HL-60 (cell line): Measurements from ENCODE around the gene SLC11A2.

ENCODE experiments used
- DNase-seq, 2 experiments: peaks; one replicate each; pipeline ENCODE4 v3.0.0-alpha.2; 2010 to 2020; ENCODE audit warnings: low read depth in 1 of 2, low spot score in 1 of 2
- H3K27ac ChIP-seq: fragments of 250-450 bp; sonication (Bioruptor Pico); replicated peaks from 2 replicates; pipeline ENCODE4 v1.5.1; 2020; ENCODE audit warnings: mild to moderate bottlenecking, moderate library complexity
- H3K27me3 ChIP-seq: fragments of 250-450 bp; sonication (Bioruptor Pico); 2 replicates; pipeline ENCODE4 v1.5.1; 2021; ENCODE audit warnings: mild to moderate bottlenecking, moderate library complexity; ENCODE audit not compliant: insufficient read depth, poor library complexity, severe bottlenecking
- H3K4me3 ChIP-seq: replicated peaks from 2 replicates; pipeline ENCODE4 v1.5.1; 2011; ENCODE audit warnings: mild to moderate bottlenecking, control low read depth, low read length; ENCODE audit not compliant: insufficient read depth
- GABPA ChIP-seq: IDR thresholded peaks from 2 replicates; pipeline ENCODE4 v1.6.1; 2012; ENCODE audit warnings: low read depth
- POLR2AphosphoS5 ChIP-seq: IDR thresholded peaks from 2 replicates; pipeline ENCODE4 v1.6.1; 2012; ENCODE audit warnings: low read depth
- SPI1 ChIP-seq: IDR thresholded peaks from 2 replicates; pipeline ENCODE4 v1.6.1; 2012; ENCODE audit warnings: low read depth, mild to moderate bottlenecking, borderline replicate concordance
- TF ChIP-seq, protein P1 (sequence below): IDR thresholded peaks from one replicate; pipeline ENCODE4 v1.5.1; 2011; ENCODE audit warnings: low read length, control low read depth, inconsistent platforms; ENCODE audit not compliant: insufficient read depth
- TF ChIP-seq, protein P2 (sequence below): IDR thresholded peaks from 2 replicates; pipeline ENCODE4 v1.6.1; 2012; ENCODE audit warnings: low read depth; ENCODE audit not compliant: insufficient replicate concordance

Gene SLC11A2

DNA sequence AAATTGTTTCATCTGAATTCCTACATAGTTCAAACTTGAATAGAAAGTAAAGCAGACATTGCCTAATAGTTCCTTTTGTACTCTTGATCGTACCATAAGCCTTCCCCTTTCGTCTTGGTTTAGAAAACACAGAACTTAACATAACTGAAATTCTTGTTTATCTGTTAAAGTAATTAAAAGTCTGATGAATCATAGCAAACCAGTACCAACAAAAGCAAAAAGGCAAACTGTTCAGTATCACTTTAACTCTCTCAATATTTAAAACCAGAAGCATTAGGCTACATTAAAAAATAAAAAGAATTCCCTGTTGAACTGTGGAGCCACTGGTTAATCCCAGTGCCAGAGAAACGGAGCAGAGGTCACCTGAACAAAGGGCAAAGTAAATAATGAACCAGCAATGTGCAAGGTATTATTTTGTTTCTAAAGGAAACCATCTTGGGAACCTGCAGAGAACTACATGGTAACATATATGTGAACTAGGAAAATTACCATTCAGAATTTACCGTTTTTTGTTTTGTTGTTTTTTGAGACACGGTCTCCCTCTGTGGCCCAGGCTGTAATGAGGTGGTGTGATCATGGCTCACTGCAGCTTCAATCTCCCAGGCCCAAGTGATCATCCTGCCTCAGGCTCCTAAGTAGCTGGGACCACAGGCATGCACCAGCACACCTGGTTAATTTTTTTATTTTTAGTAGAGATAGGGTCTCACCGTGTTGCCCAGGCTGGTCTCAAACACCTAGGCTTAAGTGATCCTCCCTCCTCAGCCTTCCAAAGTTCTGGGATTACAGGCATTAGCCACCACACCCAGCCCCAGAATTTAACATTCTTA, 91.0 kb downstream of the SLC11A2 start:
- peak overlapping the region; percentile 49 for H3K27ac ChIP-seq
- H3K4me3 ChIP-seq, result no peak overlapping the region
- H3K27me3 ChIP-seq, result no peaks in the 10 kb centered on the region
- TF ChIP-seq GABPA (no peak), SPI1 (peak; percentile 40; the same call in 1 of the 2 replicates), POLR2AphosphoS5 (no peak)
- TF ChIP-seq, protein P1, sequence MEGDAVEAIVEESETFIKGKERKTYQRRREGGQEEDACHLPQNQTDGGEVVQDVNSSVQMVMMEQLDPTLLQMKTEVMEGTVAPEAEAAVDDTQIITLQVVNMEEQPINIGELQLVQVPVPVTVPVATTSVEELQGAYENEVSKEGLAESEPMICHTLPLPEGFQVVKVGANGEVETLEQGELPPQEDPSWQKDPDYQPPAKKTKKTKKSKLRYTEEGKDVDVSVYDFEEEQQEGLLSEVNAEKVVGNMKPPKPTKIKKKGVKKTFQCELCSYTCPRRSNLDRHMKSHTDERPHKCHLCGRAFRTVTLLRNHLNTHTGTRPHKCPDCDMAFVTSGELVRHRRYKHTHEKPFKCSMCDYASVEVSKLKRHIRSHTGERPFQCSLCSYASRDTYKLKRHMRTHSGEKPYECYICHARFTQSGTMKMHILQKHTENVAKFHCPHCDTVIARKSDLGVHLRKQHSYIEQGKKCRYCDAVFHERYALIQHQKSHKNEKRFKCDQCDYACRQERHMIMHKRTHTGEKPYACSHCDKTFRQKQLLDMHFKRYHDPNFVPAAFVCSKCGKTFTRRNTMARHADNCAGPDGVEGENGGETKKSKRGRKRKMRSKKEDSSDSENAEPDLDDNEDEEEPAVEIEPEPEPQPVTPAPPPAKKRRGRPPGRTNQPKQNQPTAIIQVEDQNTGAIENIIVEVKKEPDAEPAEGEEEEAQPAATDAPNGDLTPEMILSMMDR, result no peak
- TF ChIP-seq, protein P2, sequence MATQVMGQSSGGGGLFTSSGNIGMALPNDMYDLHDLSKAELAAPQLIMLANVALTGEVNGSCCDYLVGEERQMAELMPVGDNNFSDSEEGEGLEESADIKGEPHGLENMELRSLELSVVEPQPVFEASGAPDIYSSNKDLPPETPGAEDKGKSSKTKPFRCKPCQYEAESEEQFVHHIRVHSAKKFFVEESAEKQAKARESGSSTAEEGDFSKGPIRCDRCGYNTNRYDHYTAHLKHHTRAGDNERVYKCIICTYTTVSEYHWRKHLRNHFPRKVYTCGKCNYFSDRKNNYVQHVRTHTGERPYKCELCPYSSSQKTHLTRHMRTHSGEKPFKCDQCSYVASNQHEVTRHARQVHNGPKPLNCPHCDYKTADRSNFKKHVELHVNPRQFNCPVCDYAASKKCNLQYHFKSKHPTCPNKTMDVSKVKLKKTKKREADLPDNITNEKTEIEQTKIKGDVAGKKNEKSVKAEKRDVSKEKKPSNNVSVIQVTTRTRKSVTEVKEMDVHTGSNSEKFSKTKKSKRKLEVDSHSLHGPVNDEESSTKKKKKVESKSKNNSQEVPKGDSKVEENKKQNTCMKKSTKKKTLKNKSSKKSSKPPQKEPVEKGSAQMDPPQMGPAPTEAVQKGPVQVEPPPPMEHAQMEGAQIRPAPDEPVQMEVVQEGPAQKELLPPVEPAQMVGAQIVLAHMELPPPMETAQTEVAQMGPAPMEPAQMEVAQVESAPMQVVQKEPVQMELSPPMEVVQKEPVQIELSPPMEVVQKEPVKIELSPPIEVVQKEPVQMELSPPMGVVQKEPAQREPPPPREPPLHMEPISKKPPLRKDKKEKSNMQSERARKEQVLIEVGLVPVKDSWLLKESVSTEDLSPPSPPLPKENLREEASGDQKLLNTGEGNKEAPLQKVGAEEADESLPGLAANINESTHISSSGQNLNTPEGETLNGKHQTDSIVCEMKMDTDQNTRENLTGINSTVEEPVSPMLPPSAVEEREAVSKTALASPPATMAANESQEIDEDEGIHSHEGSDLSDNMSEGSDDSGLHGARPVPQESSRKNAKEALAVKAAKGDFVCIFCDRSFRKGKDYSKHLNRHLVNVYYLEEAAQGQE, result no peak
- DNase-seq, result no peak

DNA sequence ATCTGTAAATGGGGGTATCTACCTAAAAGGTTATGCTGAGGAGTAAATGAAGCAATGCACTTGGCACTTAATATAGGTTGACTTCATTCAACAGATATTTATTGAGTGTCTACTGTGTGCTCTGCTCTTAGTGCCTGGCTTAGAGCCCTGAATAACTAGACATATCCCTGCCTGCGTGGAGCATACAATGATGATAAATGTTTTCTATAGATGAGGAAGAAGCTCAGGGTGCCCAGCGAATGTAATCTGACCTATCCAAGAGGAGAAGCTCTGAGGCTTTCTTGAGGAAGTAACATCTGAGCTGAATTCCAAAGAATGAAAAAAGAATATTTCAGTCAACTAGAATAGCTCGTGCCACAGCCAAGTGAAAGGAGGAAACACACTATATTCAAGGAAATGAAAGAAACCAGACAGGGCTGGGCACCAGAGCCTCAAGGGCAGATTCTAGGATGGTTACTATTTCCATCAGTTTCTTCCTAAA, 91.8 kb downstream of the SLC11A2 start:
- Histone ChIP-seq H3K27ac (peak overlapping the region; percentile 49), H3K4me3 (no peak overlapping the region), H3K27me3 (no peaks in the 10 kb centered on the region)
- TF ChIP-seq, protein P1, result no peak
- TF ChIP-seq SPI1 (no peak), POLR2AphosphoS5 (no peak), GABPA (no peak)
- TF ChIP-seq, protein P2, result no peak
- DNase-seq, result peak in 1 of 2 experiments; percentile 29

DNA sequence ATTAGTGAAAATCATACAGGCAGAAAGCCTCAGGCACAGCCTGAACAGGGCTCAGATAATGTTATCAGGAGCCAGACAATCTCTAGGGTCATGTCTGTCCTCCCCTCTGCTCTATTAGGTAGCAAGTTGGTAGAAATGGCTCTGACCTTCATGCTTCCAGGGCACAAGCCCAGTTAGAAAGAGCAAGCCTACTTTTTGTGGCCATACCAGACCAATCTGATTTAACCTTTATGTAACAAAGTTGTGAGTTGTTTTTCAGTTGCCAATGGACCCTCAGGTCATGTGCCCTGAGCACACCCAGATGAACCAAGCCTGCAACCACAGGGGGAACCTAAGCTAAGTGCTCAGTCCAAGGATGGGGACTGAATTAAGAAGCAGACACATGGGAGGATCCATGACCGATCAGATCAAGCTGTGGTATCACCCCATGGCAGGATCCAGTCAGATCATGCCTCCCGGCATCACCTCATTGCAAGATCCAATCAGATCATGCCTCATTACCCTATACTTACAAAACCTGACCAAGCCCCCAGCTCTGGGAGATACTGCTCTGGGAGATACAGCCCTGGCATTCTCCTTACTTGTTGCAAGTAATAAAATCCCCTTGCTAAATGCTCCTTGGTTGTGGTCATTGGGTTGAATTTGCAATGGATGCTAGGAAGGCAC, 92.6 kb downstream of the SLC11A2 start:
- DNase-seq, result no peak
- no peaks in the 10 kb centered on the region for H3K27me3 ChIP-seq
- TF ChIP-seq POLR2AphosphoS5 (no peak), GABPA (no peak), SPI1 (no peak)
- TF ChIP-seq, protein P1, result no peak
- TF ChIP-seq, protein P2, result no peak
- H3K27ac ChIP-seq, result no peak overlapping the region
- H3K4me3 ChIP-seq, result no peak overlapping the region
